BE2C (cell line): ENCODE results near the gene FAM200A.

Experiments used
- DNase-seq: peaks from one replicate; pipeline ENCODE4 v3.0.0-alpha.2; 2020
- H3K27me3 ChIP-seq: fragments of 250-450 bp; sonication (Bioruptor Pico); 2 replicates; pipeline ENCODE4 v1.5.1; 2020; ENCODE audit warnings: mild to moderate bottlenecking
- H3K36me3 ChIP-seq: fragments of 250-450 bp; sonication (Bioruptor Pico); 2 replicates; pipeline ENCODE4 v1.5.1; 2020; ENCODE audit warnings: mild to moderate bottlenecking
- H3K4me1 ChIP-seq: fragments of 250-450 bp; sonication (Bioruptor Pico); 2 replicates; pipeline ENCODE4 v1.5.1; 2020
- H3K4me3 ChIP-seq: 2 replicates; pipeline ENCODE4 v1.5.1; 2011; ENCODE audit warnings: low read depth, low read length
- H3K9me3 ChIP-seq: fragments of 250-450 bp; sonication (Bioruptor Pico); 2 replicates; pipeline ENCODE4 v1.5.1; 2020
- CTCF ChIP-seq: IDR thresholded peaks from 2 replicates; pipeline ENCODE4 v1.5.1; 2012; ENCODE audit warnings: mild to moderate bottlenecking, low read depth, low read length

The FAM200A gene

DNA sequence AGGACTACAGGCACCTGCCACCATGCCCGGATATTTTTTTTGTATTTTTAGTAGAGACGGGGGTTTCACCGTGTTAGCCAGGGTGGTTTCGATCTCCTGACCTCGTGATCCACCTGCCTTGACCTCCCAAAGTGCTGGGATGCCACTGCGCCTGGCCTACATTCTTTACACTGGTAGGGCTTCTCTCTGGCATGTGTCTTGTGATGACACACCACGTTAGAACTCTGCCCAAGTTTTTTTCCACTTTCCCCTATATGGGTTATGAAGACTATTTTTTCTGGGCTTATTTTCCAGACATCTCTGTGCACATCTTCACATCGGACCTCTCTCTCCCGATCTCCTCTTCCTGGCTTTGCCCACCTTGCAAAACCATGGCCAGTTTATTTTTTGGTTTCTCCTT, 10.7 kb downstream of the FAM200A start:
- no peak for DNase-seq
- no peak overlapping the region for H3K4me3 ChIP-seq
- no peaks in the 10 kb centered on the region for H3K4me1 ChIP-seq
- TF ChIP-seq CTCF, result no peak
- peaks cover 6% of the 10 kb centered on the region; the same call in 1 of the 2 replicates for H3K9me3 ChIP-seq
- no peaks in the 10 kb centered on the region for H3K27me3 ChIP-seq
- H3K36me3 ChIP-seq, result no peaks in the 10 kb centered on the region

DNA sequence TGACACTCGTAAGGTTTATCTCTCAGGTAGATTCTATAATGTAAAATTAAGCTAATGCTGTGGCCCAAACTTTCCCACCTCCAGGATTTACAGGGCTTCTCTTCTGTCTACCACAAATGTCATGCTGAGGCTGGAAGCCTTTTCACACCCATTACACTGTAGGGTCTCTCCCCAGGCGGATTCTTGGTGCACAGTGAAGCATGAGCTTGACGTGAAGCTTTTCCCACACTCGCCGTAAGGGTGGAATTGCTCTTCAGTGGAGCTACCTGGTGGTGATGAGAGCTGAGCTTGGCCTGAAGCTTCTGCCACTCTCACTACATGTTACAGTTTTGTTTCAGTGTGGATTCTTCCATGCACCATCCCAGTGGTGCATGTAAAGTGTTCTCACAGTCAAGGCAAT, 11.4 kb downstream of the FAM200A start:
- peaks cover 6% of the 10 kb centered on the region; the same call in 1 of the 2 replicates for H3K9me3 ChIP-seq
- no peak overlapping the region for H3K4me3 ChIP-seq
- H3K36me3 ChIP-seq, result no peaks in the 10 kb centered on the region
- DNase-seq, result no peak
- H3K27me3 ChIP-seq, result no peaks in the 10 kb centered on the region
- H3K4me1 ChIP-seq, result no peaks in the 10 kb centered on the region
- no peak for TF ChIP-seq CTCF

DNA sequence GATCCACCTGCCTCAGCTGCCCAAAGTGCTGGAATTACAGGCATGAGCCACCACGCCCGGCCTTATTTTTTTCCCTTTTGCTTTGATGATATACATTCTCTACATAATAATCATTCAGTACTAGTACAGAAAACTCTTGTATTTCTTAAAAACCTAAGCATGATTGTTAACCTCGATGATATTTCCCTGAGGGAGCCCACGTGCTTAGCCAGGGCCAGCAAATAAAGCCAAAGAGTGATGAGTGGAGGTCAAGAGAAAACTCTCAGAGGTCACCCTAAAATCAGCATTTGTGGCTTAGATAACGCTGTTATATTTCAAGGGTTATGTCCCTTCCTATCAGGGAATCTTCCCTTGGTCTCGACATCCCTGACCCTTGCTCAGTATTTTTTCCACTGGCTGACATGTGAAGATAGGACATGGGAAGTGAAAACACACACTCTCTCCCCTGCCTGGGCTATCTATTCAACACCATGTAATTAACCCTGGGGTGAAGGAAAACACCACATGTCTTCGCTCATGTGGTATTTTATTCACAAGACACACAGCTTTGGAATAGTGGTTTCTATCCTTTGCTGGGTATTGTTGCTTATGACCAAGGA, 12.6 kb downstream of the FAM200A start:
- TF ChIP-seq CTCF, result no peak
- peaks cover 6% of the 10 kb centered on the region; the same call in 1 of the 2 replicates for H3K9me3 ChIP-seq
- DNase-seq, result no peak

GRCh38 chr7:99535667-99536066, 16.2 kb downstream of the FAM200A start:
- H3K4me1 ChIP-seq, result no peaks in the 10 kb centered on the region
- no peaks in the 10 kb centered on the region for H3K27me3 ChIP-seq
- no peak for TF ChIP-seq CTCF
- H3K9me3 ChIP-seq, result peaks cover 6% of the 10 kb centered on the region; the same call in 1 of the 2 replicates
- DNase-seq, result no peak
- peaks cover 25% of the 10 kb centered on the region for H3K36me3 ChIP-seq
- H3K4me3 ChIP-seq, result no peak overlapping the region

More for the DNA sequence above, 12.6 kb downstream of the FAM200A start:
- H3K4me3 ChIP-seq, result no peak overlapping the region
- H3K27me3 ChIP-seq, result no peaks in the 10 kb centered on the region
- no peaks in the 10 kb centered on the region; the same call in 1 of the 2 replicates for H3K36me3 ChIP-seq
- no peaks in the 10 kb centered on the region for H3K4me1 ChIP-seq

GRCh38 chr7:99531354-99531765, 20.6 kb downstream of the FAM200A start:
- DNase-seq, result no peak
- no peak for TF ChIP-seq CTCF

DNA sequence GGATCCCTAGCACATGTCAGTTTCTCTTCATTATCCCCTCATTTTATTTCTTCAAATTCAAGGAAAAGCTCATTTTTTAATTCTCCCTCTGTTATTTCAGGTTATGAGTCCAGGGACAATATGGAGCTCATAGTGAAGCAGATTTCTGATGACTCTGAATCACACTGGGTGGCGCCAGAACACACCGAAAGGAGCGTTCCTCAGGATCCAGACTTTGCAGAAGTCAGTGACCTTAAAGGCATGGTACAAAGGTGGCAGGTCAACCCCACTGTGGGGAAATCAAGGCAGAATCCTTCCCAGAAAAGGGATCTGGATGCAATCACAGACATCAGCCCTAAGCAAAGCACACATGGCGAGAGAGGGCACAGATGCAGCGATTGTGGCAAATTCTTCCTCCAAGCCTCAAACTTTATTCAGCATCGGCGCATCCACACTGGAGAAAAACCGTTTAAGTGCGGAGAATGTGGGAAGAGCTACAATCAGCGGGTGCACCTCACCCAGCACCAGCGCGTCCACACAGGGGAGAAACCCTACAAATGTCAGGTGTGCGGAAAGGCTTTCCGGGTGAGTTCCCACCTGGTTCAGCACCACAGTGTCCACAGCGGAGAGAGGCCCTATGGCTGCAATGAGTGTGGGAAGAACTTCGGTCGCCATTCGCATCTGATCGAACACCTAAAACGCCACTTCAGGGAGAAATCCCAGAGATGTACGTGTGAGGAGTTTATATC, 26.0 kb downstream of the FAM200A start:
- Histone ChIP-seq H3K4me3 (no peak overlapping the region), H3K27me3 (no peaks in the 10 kb centered on the region), H3K4me1 (no peaks in the 10 kb centered on the region), H3K36me3 (peaks cover 25% of the 10 kb centered on the region), H3K9me3 (no peaks in the 10 kb centered on the region)
- TF ChIP-seq CTCF, result peak; percentile 57
- peak; percentile 30 for DNase-seq

More at GRCh38 chr7:99531354-99531765, 20.6 kb downstream of the FAM200A start:
- Histone ChIP-seq H3K27me3 (no peaks in the 10 kb centered on the region), H3K36me3 (peaks cover 43% of the 10 kb centered on the region), H3K4me3 (no peak overlapping the region), H3K4me1 (no peaks in the 10 kb centered on the region), H3K9me3 (no peaks in the 10 kb centered on the region)
